ENCODE measurements around the gene FRY. TPM values are rescaled to one million over a fixed set of nuclear protein-coding genes. Genes with fewer than 3 reads are reported as not detected.

The FRY gene
- total RNA-seq, 1 experiment from 2014 or later = 5.3 TPM

DNA sequence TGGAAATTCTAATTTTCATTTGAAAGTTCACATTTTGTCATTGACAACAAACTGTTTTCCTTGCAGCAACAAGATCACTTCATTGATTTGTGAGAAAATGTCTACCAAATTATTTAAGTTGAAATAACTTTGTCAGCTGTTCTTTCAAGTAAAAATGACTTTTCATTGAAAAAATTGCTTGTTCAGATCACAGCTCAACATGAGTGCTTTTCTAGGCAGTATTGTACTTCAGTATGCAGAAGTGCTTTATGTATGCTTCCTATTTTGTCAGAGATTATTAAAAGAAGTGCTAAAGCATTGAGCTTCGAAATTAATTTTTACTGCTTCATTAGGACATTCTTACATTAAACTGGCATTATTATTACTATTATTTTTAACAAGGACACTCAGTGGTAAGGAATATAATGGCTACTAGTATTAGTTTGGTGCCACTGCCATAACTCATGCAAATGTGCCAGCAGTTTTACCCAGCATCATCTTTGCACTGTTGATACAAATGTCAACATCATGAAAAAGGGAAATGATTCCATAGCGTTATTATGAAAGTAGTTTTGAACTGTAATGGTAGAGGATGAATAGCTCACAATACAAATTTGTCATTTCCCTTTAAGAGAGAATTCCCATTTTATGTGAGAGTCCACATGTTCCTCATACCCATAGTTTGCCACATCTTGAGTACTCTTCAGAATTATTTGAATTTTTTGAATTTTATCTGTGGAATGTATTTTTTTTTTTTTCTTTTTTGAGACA, 286.3 kb downstream of the FRY start (continued):
- TF ChIP-seq CDX4 (CRISPR knock-in tag; IDR thresholded peaks at IDR 0.05; ENCODE audit: borderline replicate concordance) (no peak), ZNF423 (CRISPR knock-in tag; IDR thresholded peaks at IDR 0.05) (no peak)
- TF ChIP-seq, protein P1, sequence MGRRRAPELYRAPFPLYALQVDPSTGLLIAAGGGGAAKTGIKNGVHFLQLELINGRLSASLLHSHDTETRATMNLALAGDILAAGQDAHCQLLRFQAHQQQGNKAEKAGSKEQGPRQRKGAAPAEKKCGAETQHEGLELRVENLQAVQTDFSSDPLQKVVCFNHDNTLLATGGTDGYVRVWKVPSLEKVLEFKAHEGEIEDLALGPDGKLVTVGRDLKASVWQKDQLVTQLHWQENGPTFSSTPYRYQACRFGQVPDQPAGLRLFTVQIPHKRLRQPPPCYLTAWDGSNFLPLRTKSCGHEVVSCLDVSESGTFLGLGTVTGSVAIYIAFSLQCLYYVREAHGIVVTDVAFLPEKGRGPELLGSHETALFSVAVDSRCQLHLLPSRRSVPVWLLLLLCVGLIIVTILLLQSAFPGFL (CRISPR knock-in tag; IDR thresholded peaks at IDR 0.05; ENCODE audit: borderline replicate concordance) = no peak

GRCh38 chr13:32320528-32320927, 289.0 kb downstream of the FRY start:
- 0 out of 2 replicates have a peak, but pooled peaks cover 3% of the 10 kb centered on the region for H3K4me1 Mint-ChIP-seq
- ATAC-seq = no peak
- ChIA-PET CTCF (no interaction called here), POLR2A (no interaction called here)
- no peak overlapping the region for H3K27ac Mint-ChIP-seq
- no peaks in the 10 kb centered on the region for H3K27me3 Mint-ChIP-seq (ENCODE audit: low read depth)
- H3K4me3 Mint-ChIP-seq = no peak overlapping the region
- peaks cover 35% of the 10 kb centered on the region for H3K36me3 Mint-ChIP-seq
- DNase-seq (ENCODE audit: low spot score) = no peak
- H3K9me3 Mint-ChIP-seq = no peaks in the 10 kb centered on the region
- TF ChIP-seq, protein P2, sequence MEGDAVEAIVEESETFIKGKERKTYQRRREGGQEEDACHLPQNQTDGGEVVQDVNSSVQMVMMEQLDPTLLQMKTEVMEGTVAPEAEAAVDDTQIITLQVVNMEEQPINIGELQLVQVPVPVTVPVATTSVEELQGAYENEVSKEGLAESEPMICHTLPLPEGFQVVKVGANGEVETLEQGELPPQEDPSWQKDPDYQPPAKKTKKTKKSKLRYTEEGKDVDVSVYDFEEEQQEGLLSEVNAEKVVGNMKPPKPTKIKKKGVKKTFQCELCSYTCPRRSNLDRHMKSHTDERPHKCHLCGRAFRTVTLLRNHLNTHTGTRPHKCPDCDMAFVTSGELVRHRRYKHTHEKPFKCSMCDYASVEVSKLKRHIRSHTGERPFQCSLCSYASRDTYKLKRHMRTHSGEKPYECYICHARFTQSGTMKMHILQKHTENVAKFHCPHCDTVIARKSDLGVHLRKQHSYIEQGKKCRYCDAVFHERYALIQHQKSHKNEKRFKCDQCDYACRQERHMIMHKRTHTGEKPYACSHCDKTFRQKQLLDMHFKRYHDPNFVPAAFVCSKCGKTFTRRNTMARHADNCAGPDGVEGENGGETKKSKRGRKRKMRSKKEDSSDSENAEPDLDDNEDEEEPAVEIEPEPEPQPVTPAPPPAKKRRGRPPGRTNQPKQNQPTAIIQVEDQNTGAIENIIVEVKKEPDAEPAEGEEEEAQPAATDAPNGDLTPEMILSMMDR (IDR thresholded peaks at IDR 0.05) = no peak
- no peak for TF ChIP-seq TP53 (CRISPR knock-in tag; IDR thresholded peaks at IDR 0.05)
- TF ChIP-seq, protein P1 (CRISPR knock-in tag; IDR thresholded peaks at IDR 0.05; ENCODE audit: borderline replicate concordance) = no peak
- no peak for TF ChIP-seq ZNF396 (CRISPR knock-in tag; IDR thresholded peaks at IDR 0.05; ENCODE audit: borderline replicate concordance)
- no peak for TF ChIP-seq JUN (CRISPR knock-in tag; IDR thresholded peaks at IDR 0.05)
- TF ChIP-seq, protein P3, sequence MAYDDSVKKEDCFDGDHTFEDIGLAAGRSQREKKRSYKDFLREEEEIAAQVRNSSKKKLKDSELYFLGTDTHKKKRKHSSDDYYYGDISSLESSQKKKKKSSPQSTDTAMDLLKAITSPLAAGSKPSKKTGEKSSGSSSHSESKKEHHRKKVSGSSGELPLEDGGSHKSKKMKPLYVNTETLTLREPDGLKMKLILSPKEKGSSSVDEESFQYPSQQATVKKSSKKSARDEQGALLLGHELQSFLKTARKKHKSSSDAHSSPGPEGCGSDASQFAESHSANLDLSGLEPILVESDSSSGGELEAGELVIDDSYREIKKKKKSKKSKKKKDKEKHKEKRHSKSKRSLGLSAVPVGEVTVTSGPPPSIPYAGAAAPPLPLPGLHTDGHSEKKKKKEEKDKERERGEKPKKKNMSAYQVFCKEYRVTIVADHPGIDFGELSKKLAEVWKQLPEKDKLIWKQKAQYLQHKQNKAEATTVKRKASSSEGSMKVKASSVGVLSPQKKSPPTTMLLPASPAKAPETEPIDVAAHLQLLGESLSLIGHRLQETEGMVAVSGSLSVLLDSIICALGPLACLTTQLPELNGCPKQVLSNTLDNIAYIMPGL (CRISPR knock-in tag; IDR thresholded peaks at IDR 0.05) = no peak
- TF ChIP-seq, protein P4, sequence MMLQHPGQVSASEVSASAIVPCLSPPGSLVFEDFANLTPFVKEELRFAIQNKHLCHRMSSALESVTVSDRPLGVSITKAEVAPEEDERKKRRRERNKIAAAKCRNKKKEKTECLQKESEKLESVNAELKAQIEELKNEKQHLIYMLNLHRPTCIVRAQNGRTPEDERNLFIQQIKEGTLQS (CRISPR knock-in tag; conservative IDR thresholded peaks at IDR 0.05) = no peak
- no peak for TF ChIP-seq CREM (CRISPR knock-in tag; IDR thresholded peaks at IDR 0.05)
- TF ChIP-seq, protein P5, sequence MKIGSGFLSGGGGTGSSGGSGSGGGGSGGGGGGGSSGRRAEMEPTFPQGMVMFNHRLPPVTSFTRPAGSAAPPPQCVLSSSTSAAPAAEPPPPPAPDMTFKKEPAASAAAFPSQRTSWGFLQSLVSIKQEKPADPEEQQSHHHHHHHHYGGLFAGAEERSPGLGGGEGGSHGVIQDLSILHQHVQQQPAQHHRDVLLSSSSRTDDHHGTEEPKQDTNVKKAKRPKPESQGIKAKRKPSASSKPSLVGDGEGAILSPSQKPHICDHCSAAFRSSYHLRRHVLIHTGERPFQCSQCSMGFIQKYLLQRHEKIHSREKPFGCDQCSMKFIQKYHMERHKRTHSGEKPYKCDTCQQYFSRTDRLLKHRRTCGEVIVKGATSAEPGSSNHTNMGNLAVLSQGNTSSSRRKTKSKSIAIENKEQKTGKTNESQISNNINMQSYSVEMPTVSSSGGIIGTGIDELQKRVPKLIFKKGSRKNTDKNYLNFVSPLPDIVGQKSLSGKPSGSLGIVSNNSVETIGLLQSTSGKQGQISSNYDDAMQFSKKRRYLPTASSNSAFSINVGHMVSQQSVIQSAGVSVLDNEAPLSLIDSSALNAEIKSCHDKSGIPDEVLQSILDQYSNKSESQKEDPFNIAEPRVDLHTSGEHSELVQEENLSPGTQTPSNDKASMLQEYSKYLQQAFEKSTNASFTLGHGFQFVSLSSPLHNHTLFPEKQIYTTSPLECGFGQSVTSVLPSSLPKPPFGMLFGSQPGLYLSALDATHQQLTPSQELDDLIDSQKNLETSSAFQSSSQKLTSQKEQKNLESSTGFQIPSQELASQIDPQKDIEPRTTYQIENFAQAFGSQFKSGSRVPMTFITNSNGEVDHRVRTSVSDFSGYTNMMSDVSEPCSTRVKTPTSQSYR (CRISPR knock-in tag; IDR thresholded peaks at IDR 0.05) = no peak
- TF ChIP-seq ZNF416 (CRISPR knock-in tag; IDR thresholded peaks at IDR 0.05) = no peak
- TF ChIP-seq ZNF532 (CRISPR knock-in tag; IDR thresholded peaks at IDR 0.05; ENCODE audit: borderline replicate concordance) = no peak
- TF ChIP-seq SOX15 (CRISPR knock-in tag; IDR thresholded peaks at IDR 0.05) = no peak
- no peak for TF ChIP-seq ZNF671 (CRISPR knock-in tag; IDR thresholded peaks at IDR 0.05)
- no peak for TF ChIP-seq SMAD4 (CRISPR knock-in tag; IDR thresholded peaks at IDR 0.05)
- no peak for TF ChIP-seq ATF6 (CRISPR knock-in tag; IDR thresholded peaks at IDR 0.05)

Measured in WTC11 (cell line).